Measurements from ENCODE around the gene CNDP1.

DNA sequence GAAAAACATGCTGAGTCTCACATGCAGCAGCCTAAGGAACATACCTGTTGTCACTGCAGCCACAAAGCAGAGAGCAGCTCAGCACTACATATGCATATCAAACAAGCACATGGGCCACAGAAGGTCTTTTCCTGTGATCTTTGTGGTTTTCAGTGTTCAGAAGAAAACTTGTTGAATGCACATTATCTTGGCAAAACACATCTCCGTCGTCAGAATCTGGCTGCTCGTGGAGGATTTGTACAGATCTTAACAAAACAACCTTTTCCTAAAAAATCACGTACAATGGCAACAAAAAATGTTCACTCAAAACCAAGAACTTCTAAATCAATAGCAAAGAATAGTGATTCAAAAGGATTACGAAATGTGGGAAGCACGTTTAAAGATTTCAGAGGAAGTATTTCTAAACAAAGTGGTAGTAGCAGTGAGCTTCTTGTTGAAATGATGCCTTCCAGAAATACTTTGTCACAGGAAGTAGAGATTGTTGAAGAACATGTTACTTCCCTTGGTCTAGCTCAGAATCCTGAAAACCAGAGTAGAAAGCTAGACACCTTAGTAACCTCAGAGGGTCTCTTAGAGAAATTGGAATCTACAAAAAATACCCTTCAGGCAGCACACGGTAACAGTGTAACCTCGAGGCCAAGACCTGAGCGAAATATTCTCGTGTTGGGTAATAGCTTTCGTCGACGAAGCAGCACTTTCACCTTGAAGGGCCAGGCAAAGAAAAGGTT lies 97.5 kb downstream of the CNDP1 start:
- TF ChIP-seq, protein P1, sequence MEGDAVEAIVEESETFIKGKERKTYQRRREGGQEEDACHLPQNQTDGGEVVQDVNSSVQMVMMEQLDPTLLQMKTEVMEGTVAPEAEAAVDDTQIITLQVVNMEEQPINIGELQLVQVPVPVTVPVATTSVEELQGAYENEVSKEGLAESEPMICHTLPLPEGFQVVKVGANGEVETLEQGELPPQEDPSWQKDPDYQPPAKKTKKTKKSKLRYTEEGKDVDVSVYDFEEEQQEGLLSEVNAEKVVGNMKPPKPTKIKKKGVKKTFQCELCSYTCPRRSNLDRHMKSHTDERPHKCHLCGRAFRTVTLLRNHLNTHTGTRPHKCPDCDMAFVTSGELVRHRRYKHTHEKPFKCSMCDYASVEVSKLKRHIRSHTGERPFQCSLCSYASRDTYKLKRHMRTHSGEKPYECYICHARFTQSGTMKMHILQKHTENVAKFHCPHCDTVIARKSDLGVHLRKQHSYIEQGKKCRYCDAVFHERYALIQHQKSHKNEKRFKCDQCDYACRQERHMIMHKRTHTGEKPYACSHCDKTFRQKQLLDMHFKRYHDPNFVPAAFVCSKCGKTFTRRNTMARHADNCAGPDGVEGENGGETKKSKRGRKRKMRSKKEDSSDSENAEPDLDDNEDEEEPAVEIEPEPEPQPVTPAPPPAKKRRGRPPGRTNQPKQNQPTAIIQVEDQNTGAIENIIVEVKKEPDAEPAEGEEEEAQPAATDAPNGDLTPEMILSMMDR (IDR thresholded peaks at IDR 0.05) = no peak
- no peak for TF ChIP-seq EZH2 (IDR thresholded peaks at IDR 0.05; ENCODE audit: borderline replicate concordance, insufficient read depth, low read depth, low read length, poor library complexity, severe bottlenecking)

All from B cell (primary cell).